Skeletal muscle satellite cell (primary cell): Measurements from ENCODE around the gene RELB.

Source experiments
- H3K27me3 ChIP-seq: 2 replicates; pipeline ENCODE4 v1.7.0; 2013; ENCODE audit warnings: low read length; ENCODE audit not compliant: control insufficient read depth, insufficient read depth
- H3K36me3 ChIP-seq: 2 replicates; pipeline ENCODE4 v1.7.0; 2013; ENCODE audit warnings: mild to moderate bottlenecking, control low read depth, low read length; ENCODE audit not compliant: insufficient read depth
- H3K4me1 ChIP-seq: 2 replicates; pipeline ENCODE4 v1.7.0; 2013; ENCODE audit warnings: low read length; ENCODE audit not compliant: control insufficient read depth, insufficient read depth
- H3K4me2 ChIP-seq: 2 replicates; pipeline ENCODE4 v1.7.0; 2013; ENCODE audit warnings: mild to moderate bottlenecking, low read length
- H3K4me3 ChIP-seq: 2 replicates; pipeline ENCODE4 v1.7.0; 2013; ENCODE audit warnings: low read length
- H3K9ac ChIP-seq: 2 replicates; pipeline ENCODE4 v1.7.0; 2013; ENCODE audit warnings: mild to moderate bottlenecking, low read depth, low read length, moderate library complexity
- H3K9me3 ChIP-seq: replicated peaks from 2 replicates; pipeline ENCODE4 v1.7.0; 2013; ENCODE audit warnings: mild to moderate bottlenecking, control low read depth, low read length

The RELB gene

GRCh38 chr19:45032421-45032820 lies 31.2 kb downstream of the RELB start:
- H3K4me2 ChIP-seq = no peak overlapping the region
- H3K9ac ChIP-seq = no peak overlapping the region
- peaks cover 20% of the 10 kb centered on the region for H3K36me3 ChIP-seq
- H3K27me3 ChIP-seq = no peaks in the 10 kb centered on the region
- H3K9me3 ChIP-seq = no peaks in the 10 kb centered on the region
- no peak overlapping the region for H3K4me3 ChIP-seq
- H3K4me1 ChIP-seq = no peaks in the 10 kb centered on the region

DNA sequence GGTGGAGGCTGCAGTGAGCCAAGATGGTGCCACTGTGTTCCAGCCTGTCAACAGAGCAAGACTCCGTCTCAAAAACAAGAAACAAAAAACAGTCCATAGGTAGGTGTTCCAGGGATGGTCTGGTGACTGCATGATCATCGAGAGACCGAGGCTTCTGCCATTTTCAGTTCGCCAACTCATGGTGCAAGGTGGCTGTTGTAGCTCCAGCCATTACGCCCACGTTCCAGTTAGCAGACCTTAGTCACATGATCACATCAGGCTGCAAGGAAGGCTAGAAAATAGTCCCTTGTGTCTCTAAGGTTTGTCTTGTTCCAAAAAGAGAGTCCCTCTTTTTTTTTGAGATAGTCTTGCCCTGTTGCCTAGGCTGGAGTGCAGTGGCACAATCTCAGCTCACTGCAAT lies 34.5 kb downstream of the RELB start:
- H3K9me3 ChIP-seq = no peaks in the 10 kb centered on the region
- H3K27me3 ChIP-seq = no peaks in the 10 kb centered on the region
- H3K9ac ChIP-seq = no peak overlapping the region
- H3K4me2 ChIP-seq = no peak overlapping the region
- peaks cover 12% of the 10 kb centered on the region for H3K4me1 ChIP-seq
- H3K36me3 ChIP-seq = peaks cover 26% of the 10 kb centered on the region
- no peak overlapping the region for H3K4me3 ChIP-seq

DNA sequence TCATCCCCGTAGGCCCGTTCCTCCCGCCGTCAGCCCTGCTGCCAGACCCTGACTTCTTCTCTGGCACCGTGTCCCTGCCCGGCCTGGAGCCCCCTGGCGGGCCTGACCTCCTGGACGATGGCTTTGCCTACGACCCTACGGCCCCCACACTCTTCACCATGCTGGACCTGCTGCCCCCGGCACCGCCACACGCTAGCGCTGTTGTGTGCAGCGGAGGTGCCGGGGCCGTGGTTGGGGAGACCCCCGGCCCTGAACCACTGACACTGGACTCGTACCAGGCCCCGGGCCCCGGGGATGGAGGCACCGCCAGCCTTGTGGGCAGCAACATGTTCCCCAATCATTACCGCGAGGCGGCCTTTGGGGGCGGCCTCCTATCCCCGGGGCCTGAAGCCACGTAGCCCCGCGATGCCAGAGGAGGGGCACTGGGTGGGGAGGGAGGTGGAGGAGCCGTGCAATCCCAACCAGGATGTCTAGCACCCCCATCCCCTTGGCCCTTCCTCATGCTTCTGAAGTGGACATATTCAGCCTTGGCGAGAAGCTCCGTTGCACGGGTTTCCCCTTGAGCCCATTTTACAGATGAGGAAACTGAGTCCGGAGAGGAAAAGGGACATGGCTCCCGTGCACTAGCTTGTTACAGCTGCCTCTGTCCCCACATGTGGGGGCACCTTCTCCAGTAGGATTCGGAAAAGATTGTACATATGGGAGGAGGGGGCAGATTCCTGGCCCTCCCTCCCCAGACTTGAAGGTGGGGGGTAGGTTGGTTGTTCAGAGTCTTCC lies 36.3 kb downstream of the RELB start:
- Histone ChIP-seq H3K4me2 (no peak overlapping the region), H3K4me1 (peaks cover 12% of the 10 kb centered on the region), H3K27me3 (no peaks in the 10 kb centered on the region), H3K4me3 (no peak overlapping the region), H3K36me3 (peaks cover 35% of the 10 kb centered on the region), H3K9me3 (no peaks in the 10 kb centered on the region), H3K9ac (no peak overlapping the region)

DNA sequence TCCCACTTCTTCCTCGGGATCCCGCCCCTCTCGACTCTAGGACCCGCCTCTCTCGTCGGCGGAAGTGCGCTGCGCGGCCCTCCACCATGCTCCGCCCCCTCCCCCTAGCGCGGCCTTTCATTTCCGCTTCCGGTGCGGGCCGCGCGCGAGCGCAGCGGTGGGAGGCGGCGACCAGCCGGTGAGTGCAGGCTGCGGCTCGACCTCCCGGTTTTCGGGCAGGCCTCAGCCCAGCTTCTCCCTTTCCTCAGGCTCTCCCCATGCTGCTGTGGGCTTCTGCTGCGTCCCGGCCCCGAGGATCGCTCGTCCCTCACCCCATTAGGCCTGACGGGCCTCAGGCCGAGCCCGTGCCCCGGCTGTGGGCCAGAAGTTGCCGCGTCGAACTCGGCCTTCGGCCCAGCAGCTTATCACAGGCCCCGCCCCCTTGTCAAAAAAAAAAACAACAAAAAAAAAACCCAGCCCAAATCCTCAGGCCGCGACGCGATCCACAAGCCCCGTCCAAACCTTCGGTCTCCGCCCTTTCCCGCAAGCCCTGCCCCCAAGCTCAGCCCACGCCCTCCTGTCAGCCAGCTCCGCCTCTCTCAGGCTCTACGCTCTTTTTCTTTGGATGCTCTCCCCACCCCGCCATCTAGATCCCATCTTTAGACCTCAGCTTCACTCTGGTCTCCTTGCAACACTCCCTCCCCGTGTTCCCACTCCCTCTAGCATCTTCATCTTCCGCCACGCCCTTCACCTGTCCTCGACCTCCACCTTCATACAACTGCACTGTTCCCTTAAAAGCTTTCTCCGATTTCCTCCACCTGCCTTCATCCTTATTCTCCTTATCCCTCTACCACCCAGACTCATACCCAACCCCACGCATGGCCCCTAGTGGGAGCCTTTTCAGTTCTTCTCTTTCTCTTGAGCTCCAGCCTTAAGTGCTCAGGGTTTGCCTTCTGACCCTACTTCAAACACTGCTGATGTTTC lies 37.9 kb downstream of the RELB start, which contains the start of gene CLASRP:
Gene CLASRP, plus strand, starts transcription at position 115 of the 963 bp plus-strand sequence. CDS start 1,168 bp downstream, outside the sequence.
- H3K4me3 ChIP-seq = peak within 1 kb of the TSS; percentile 99
- peaks cover 42% of the 10 kb centered on the region for H3K36me3 ChIP-seq
- H3K4me1 ChIP-seq = peaks cover 12% of the 10 kb centered on the region
- H3K4me2 ChIP-seq = peak within 1 kb of the TSS; percentile 93
- H3K27me3 ChIP-seq = no peaks in the 10 kb centered on the region
- no peaks in the 10 kb centered on the region for H3K9me3 ChIP-seq
- H3K9ac ChIP-seq = peak within 1 kb of the TSS; percentile 100

DNA sequence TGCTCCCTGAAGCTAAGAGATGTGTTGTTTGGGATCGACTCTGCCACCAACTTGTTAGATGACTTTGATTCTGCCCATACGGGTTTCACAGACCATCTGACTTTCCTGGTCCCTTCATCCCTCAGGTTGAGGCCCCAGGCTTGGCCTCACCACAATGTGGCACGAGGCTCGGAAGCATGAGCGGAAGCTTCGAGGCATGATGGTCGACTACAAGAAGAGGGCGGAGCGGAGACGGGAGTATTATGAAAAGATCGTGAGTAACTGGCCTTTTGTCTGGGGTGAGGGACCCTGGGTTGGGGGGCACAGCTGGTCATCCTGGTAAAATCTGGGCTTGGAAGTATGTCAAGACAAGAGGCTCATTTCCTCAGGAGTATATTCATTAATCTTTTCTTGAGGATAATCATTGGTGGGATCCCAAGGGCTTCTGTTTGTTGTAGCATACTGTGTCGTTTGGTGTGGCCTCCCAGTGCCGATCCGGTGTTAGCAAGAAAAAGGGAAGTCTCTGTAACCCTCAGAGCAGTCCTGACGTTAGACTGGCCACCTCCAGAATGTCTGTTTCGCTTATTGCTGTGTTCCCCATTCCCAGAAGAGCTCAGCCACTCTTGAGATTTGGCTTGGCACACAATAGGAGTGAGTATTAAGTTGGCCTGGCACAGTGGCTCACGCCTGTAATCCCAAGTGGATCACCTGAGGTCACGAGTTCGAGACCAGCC lies 39.0 kb downstream of the RELB start:
- H3K9ac ChIP-seq = peak overlapping the region; percentile 100
- no peaks in the 10 kb centered on the region for H3K27me3 ChIP-seq
- H3K4me3 ChIP-seq = peak overlapping the region; percentile 99
- H3K36me3 ChIP-seq = peaks cover 48% of the 10 kb centered on the region
- peaks cover 12% of the 10 kb centered on the region for H3K4me1 ChIP-seq
- H3K4me2 ChIP-seq = peak overlapping the region; percentile 93
- no peaks in the 10 kb centered on the region for H3K9me3 ChIP-seq

DNA sequence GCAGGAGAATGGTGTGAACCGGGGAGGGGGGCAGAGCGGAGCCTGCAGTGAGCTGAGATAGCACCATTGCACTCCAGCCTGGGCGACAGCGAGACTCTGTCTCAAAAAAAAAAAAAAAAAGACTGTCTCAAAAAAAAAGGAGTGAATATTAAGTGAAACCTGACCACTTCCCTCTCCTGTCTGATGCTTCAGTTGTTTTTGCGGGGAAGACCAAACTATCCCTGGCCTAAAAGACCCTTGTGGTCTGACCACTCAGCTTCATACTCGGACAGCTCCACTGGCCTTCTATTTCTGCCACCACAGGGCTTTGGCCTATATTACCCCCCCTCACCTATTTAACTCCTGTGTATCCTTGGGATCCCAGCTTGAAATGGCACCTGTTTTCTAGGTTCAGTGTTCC lies 39.9 kb downstream of the RELB start:
- no peak overlapping the region for H3K4me2 ChIP-seq
- no peak overlapping the region for H3K4me3 ChIP-seq
- H3K9ac ChIP-seq = no peak overlapping the region
- no peaks in the 10 kb centered on the region for H3K9me3 ChIP-seq
- peaks cover 12% of the 10 kb centered on the region for H3K4me1 ChIP-seq
- H3K36me3 ChIP-seq = peaks cover 50% of the 10 kb centered on the region
- H3K27me3 ChIP-seq = no peaks in the 10 kb centered on the region

GRCh38 chr19:45045671-45046353 lies 44.5 kb downstream of the RELB start:
- no peak overlapping the region for H3K9ac ChIP-seq
- H3K36me3 ChIP-seq = peaks cover 47% of the 10 kb centered on the region

DNA sequence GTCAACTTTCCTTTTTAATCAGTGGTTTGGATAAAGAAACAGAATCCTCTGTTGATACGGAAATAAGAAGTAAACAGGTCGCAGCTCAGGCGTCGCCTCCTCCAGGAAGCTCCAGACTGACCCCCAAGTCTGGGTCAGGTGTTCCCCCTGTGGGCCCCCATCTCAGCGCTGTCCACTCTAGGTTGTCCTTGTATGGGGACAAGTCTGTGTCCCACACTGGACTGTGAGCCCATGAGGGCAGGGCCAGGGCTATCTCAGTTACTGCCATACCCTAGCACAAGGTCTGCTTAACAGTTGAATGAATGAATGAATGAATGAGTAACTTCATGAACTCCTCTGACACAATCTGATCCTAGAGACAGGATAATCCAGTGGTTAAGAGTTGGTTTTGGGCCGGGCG lies 45.1 kb downstream of the RELB start:
- H3K4me2 ChIP-seq = no peak overlapping the region
- H3K4me3 ChIP-seq = no peak overlapping the region
- H3K4me1 ChIP-seq = no peaks in the 10 kb centered on the region
- H3K36me3 ChIP-seq = peaks cover 43% of the 10 kb centered on the region
- H3K9ac ChIP-seq = no peak overlapping the region
- H3K9me3 ChIP-seq = no peaks in the 10 kb centered on the region
- no peaks in the 10 kb centered on the region for H3K27me3 ChIP-seq

More at GRCh38 chr19:45045671-45046353, 44.5 kb downstream of the RELB start:
- Histone ChIP-seq H3K4me2 (no peak overlapping the region), H3K9me3 (no peaks in the 10 kb centered on the region), H3K4me1 (no peaks in the 10 kb centered on the region), H3K4me3 (no peak overlapping the region), H3K27me3 (no peaks in the 10 kb centered on the region)

GRCh38 chr19:45047188-45047797 lies 46.0 kb downstream of the RELB start:
- H3K27me3 ChIP-seq = no peaks in the 10 kb centered on the region
- H3K9me3 ChIP-seq = no peaks in the 10 kb centered on the region
- no peak overlapping the region for H3K4me2 ChIP-seq
- H3K36me3 ChIP-seq = peaks cover 43% of the 10 kb centered on the region
- H3K9ac ChIP-seq = no peak overlapping the region
- no peak overlapping the region for H3K4me3 ChIP-seq
- H3K4me1 ChIP-seq = no peaks in the 10 kb centered on the region

GRCh38 chr19:45049073-45049736 lies 47.9 kb downstream of the RELB start:
- Histone ChIP-seq H3K4me1 (no peaks in the 10 kb centered on the region), H3K9me3 (no peaks in the 10 kb centered on the region), H3K4me3 (no peak overlapping the region), H3K27me3 (no peaks in the 10 kb centered on the region), H3K9ac (no peak overlapping the region), H3K36me3 (peaks cover 47% of the 10 kb centered on the region), H3K4me2 (no peak overlapping the region)
